OCI-LY3 (cell line): ENCODE results near the gene GRK3.

ENCODE experiments used
- EZH2phosphoT487 ChIP-seq: fragments of 200-600 bp; shearing (Covaris generic); IDR thresholded peaks from 2 replicates; pipeline ENCODE4 v1.6.1; 2018; ENCODE audit warnings: antibody characterized with exemption, mixed run types, low read depth
- TF ChIP-seq, protein P1 (sequence below): fragments of 200-600, 300-600 bp; sonication (generic); IDR thresholded peaks from 2 replicates; pipeline ENCODE4 v1.5.1; 2014; ENCODE audit warnings: antibody characterized with exemption, low read length, low read depth

DNA sequence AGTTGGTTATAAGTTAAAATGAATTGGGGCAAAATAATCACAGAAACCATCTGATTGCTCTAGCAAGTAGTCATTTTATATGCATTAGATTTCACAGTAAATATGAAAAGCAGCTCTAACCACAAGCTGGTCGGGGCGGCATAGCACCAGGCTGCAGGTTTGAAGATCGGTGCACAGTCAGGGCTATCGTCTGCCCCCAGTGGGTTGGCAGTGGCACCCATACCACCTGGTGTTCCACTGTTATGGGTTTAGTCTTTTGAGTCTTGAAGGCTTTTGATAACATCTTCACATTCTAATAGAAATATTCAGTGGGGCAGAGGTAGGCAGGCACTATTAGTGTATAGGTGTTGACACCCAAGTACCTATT lies 62.1 kb downstream of the GRK3 start:
- TF ChIP-seq, protein P1, sequence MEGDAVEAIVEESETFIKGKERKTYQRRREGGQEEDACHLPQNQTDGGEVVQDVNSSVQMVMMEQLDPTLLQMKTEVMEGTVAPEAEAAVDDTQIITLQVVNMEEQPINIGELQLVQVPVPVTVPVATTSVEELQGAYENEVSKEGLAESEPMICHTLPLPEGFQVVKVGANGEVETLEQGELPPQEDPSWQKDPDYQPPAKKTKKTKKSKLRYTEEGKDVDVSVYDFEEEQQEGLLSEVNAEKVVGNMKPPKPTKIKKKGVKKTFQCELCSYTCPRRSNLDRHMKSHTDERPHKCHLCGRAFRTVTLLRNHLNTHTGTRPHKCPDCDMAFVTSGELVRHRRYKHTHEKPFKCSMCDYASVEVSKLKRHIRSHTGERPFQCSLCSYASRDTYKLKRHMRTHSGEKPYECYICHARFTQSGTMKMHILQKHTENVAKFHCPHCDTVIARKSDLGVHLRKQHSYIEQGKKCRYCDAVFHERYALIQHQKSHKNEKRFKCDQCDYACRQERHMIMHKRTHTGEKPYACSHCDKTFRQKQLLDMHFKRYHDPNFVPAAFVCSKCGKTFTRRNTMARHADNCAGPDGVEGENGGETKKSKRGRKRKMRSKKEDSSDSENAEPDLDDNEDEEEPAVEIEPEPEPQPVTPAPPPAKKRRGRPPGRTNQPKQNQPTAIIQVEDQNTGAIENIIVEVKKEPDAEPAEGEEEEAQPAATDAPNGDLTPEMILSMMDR = no peak
- no peak for TF ChIP-seq EZH2phosphoT487
